HCT116 (cell line): ENCODE data around the gene KLK12. TPM values are rescaled to one million over a fixed set of nuclear protein-coding genes. Genes with fewer than 3 reads are reported as not detected.

Source experiments
- ATAC-seq: fragments of 200-7000 bp; cut with Tn5 transposase; 2 replicates; pipeline ENCODE4 v1.9.1; 2020; ENCODE audit warnings: mild to moderate bottlenecking, moderate library complexity
- BruUV-seq: library from RNA; stranded (reverse); fragments of 400-500 nt; replicated peaks from 2 replicates; lab custom pipeline; 2021; lab: Mats Ljungman, UMichigan
- CTCF ChIA-PET: fragments of 300-600 bp; sonication (Branson Sonifier 250); formaldehyde crosslinking; loops from one replicate; lab custom pipeline; 2021; ENCODE audit warnings: antibody characterized with exemption; lab: Charles Lee
- POLR2A ChIA-PET: fragments of 300-600, 350-600 bp; sonication (Branson Sonifier 250); formaldehyde crosslinking; loops from one replicate; lab custom pipeline; 2021; ENCODE audit warnings: antibody characterized with exemption; lab: Charles Lee
- RAD21 ChIA-PET, 2 experiments: fragments of 300-600 bp; sonication (Branson Sonifier 250); formaldehyde crosslinking; loops; one replicate each; lab custom pipeline; 2023; ENCODE audit warnings: low total read pairs in 2 of 2; ENCODE audit not compliant: uncharacterized antibody in 2 of 2, unreplicated experiment in 2 of 2, low non-redundant PET in 1 of 2; lab: Charles Lee
- DNase-seq: peaks from one replicate; pipeline ENCODE4 v3.0.0-alpha.2; 2010; ENCODE audit warnings: low read depth, low spot score
- H2AFZ ChIP-seq: fragments of 200-600 bp; shearing (Covaris generic), sonication (generic); 2 replicates; pipeline ENCODE4 v1.6.1; 2017; ENCODE audit warnings: low read depth, mixed run types, mixed read lengths, antibody characterized with exemption, low read length; ENCODE audit not compliant: poor library complexity, severe bottlenecking
- H3K27ac ChIP-seq: 2 replicates; pipeline ENCODE4 v1.5.1; 2012; ENCODE audit warnings: low read depth, low read length
- H3K27me3 ChIP-seq: fragments of 200-600 bp; sonication (generic); 2 replicates; pipeline ENCODE4 v1.6.1; 2016; ENCODE audit warnings: mixed run types, low read length, mixed read lengths; ENCODE audit not compliant: insufficient read depth
- H3K36me3 ChIP-seq, 2 experiments: fragments of 200-500 bp in 1 of 2; fragments of 200-600 bp in 1 of 2; sonication (Bioruptor generic) in 1 of 2; sonication (generic) in 1 of 2; 2 replicates each; pipeline versions ENCODE4 v1.5.1 to v1.6.1; 2014 to 2016; ENCODE audit warnings: low read length in 2 of 2, inconsistent platforms in 1 of 2, mixed read lengths in 1 of 2, mixed run types in 1 of 2; ENCODE audit not compliant: insufficient read depth in 2 of 2, control insufficient read depth in 1 of 2
- H3K4me1 ChIP-seq, 2 experiments: fragments of 200-600 bp in 1 of 2; sonication (generic) in 1 of 2; 2 replicates each; pipeline versions ENCODE4 v1.5.1 to v1.6.1; 2012 to 2017; ENCODE audit warnings: low read length in 2 of 2, inconsistent platforms in 1 of 2, mild to moderate bottlenecking in 1 of 2, mixed read lengths in 1 of 2, mixed run types in 1 of 2, moderate library complexity in 1 of 2; ENCODE audit not compliant: insufficient read depth in 2 of 2, control insufficient read depth in 1 of 2
- H3K4me2 ChIP-seq: fragments of 200-600 bp; sonication (generic); 2 replicates; pipeline ENCODE4 v1.6.1; 2017; ENCODE audit warnings: mixed run types, low read length, mixed read lengths
- H3K4me3 ChIP-seq, 2 experiments: fragments of 200-600 bp in 1 of 2; sonication (generic) in 1 of 2; replicated peaks in 1 of 2; 2 replicates each; pipeline ENCODE4 v1.5.1; 2011 to 2016; ENCODE audit warnings: low read length in 2 of 2, control low read depth in 1 of 2, low read depth in 1 of 2, mild to moderate bottlenecking in 1 of 2, mixed read lengths in 1 of 2, mixed run types in 1 of 2
- H3K79me2 ChIP-seq: fragments of 200-600 bp; sonication (generic); 2 replicates; pipeline ENCODE4 v1.6.1; 2017; ENCODE audit warnings: mild to moderate bottlenecking, mixed run types, low read length, moderate library complexity, mixed read lengths; ENCODE audit not compliant: insufficient read depth
- H3K9ac ChIP-seq: fragments of 200-600 bp; sonication (generic); 2 replicates; pipeline ENCODE4 v1.6.1; 2016; ENCODE audit warnings: low read length, mixed read lengths
- H3K9me2 ChIP-seq: fragments of 200-600 bp; sonication (generic), shearing (Covaris generic); 2 replicates; pipeline ENCODE4 v1.6.1; 2017; ENCODE audit warnings: mixed run types, mild to moderate bottlenecking, moderate library complexity; ENCODE audit not compliant: insufficient read depth
- H3K9me3 ChIP-seq, 2 experiments: fragments of 200-500 bp in 1 of 2; fragments of 200-600 bp in 1 of 2; sonication (Bioruptor generic) in 1 of 2; sonication (generic) in 1 of 2; 2 replicates each; pipeline ENCODE4 v1.6.1; 2014 to 2017; ENCODE audit warnings: low read length in 2 of 2, mixed read lengths in 2 of 2, inconsistent platforms in 1 of 2, low read depth in 1 of 2, mild to moderate bottlenecking in 1 of 2, mixed run types in 1 of 2, moderate library complexity in 1 of 2; ENCODE audit not compliant: control insufficient read depth in 1 of 2, insufficient read depth in 1 of 2
- H4K20me1 ChIP-seq: fragments of 200-600 bp; sonication (generic), shearing (Covaris generic); 2 replicates; pipeline ENCODE4 v1.6.1; 2017; ENCODE audit warnings: mixed run types, mild to moderate bottlenecking, moderate library complexity; ENCODE audit not compliant: insufficient read depth
- CEBPB ChIP-seq: IDR thresholded peaks from 2 replicates; pipeline ENCODE4 v1.6.1; 2012; ENCODE audit warnings: low read depth
- EGR1 ChIP-seq: IDR thresholded peaks from 2 replicates; pipeline ENCODE4 v1.6.1; 2012; ENCODE audit warnings: low read depth
- ELF1 ChIP-seq: IDR thresholded peaks from 2 replicates; pipeline ENCODE4 v1.6.1; 2012; ENCODE audit warnings: low read depth, borderline replicate concordance
- EZH2 ChIP-seq: fragments of 200-600 bp; sonication (generic); IDR thresholded peaks from 2 replicates; pipeline ENCODE4 v1.6.1; 2017; ENCODE audit warnings: antibody characterized with exemption, mixed run types
- FOSL1 ChIP-seq: IDR thresholded peaks from 2 replicates; pipeline ENCODE4 v1.6.1; 2012; ENCODE audit warnings: low read depth
- POLR2AphosphoS5 ChIP-seq: IDR thresholded peaks from 2 replicates; pipeline ENCODE4 v1.6.1; 2011; ENCODE audit warnings: mild to moderate bottlenecking, low read depth, low read length, moderate library complexity
- RAD21 ChIP-seq: IDR thresholded peaks from 2 replicates; pipeline ENCODE4 v1.6.1; 2012; ENCODE audit warnings: low read depth, mild to moderate bottlenecking
- SIN3A ChIP-seq: IDR thresholded peaks from 2 replicates; pipeline ENCODE4 v1.6.1; 2012; ENCODE audit warnings: low read depth
- SP1 ChIP-seq: IDR thresholded peaks from 2 replicates; pipeline ENCODE4 v1.6.1; 2012; ENCODE audit warnings: low read depth
- TCF7L2 ChIP-seq: IDR thresholded peaks from 2 replicates; pipeline ENCODE4 v1.7.0; 2011; ENCODE audit warnings: borderline replicate concordance, inconsistent platforms; ENCODE audit not compliant: insufficient read depth, insufficient read length; ENCODE audit errors: extremely low read depth
- YY1 ChIP-seq: IDR thresholded peaks from 2 replicates; pipeline ENCODE4 v1.6.1; 2011; ENCODE audit warnings: low read length, low read depth, moderate library complexity, mild to moderate bottlenecking; ENCODE audit not compliant: insufficient replicate concordance; ENCODE audit errors: extremely low read depth
- ZFX ChIP-seq: fragments of 450-650 bp; IDR thresholded peaks from 2 replicates; pipeline ENCODE4 v1.6.1; 2017
- intact Hi-C: fragments of 100-400 bp; cut with micrococcal nuclease; formaldehyde crosslinking; loops from 2 replicates; pipeline ENCODE4 v1.10.0; 2022
- total RNA-seq: library from RNA; stranded (reverse); gene quantifications from one replicate; pipeline ENCODE4 v1.2.1, GENCODE V29; 2021; ENCODE audit not compliant: unreplicated experiment
- TF ChIP-seq, protein P1 (sequence below), 3 experiments: fragments of 200-600 bp in 1 of 3; sonication (generic) in 1 of 3; IDR thresholded peaks in 2 of 3; conservative IDR thresholded peaks in 1 of 3; 2 replicates each; pipeline ENCODE4 v1.5.1; 2012 to 2017; ENCODE audit warnings: low read depth in 2 of 3, low read length in 2 of 3, antibody characterized with exemption in 1 of 3, borderline replicate concordance in 1 of 3, control low read depth in 1 of 3, mild to moderate bottlenecking in 1 of 3, mixed read lengths in 1 of 3, mixed run types in 1 of 3, moderate library complexity in 1 of 3; ENCODE audit not compliant: insufficient read depth in 1 of 3
- TF ChIP-seq, protein P2 (sequence below): IDR thresholded peaks from 2 replicates; pipeline ENCODE4 v1.6.1; 2012; ENCODE audit warnings: low read depth
- TF ChIP-seq, protein P3 (sequence below): IDR thresholded peaks from 2 replicates; pipeline ENCODE4 v1.6.1; 2012

KLK12 gene
- total RNA-seq, 1 experiment from 2014 or later: not detected

DNA sequence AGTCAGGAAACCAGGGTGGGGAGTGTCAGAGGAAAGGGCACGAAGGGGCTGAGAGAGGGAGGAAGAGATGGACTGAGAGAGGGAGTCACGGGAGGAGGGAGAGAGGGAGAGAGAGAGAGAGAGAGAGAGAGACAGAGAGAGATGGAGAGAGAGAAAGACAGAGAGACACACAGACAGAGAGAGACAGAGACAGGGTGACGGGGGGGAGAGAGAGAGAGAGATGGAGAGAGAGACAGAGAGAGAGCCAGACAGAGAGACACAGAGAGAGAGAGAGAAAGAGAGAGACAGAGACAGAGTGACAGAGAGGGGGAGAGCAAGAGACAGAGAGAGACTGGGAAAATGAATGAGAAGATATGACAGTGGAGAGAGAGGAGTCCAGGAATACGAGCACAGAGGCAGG, 48.4 kb upstream of the KLK12 start:
- CTCF ChIA-PET: no interaction called here
- H3K27me3 ChIP-seq: no peaks in the 10 kb centered on the region
- no peaks in the 10 kb centered on the region for H3K4me1 ChIP-seq
- no peaks in the 10 kb centered on the region for H3K9me3 ChIP-seq
- RAD21 ChIA-PET: no interaction called here
- no peaks in the 10 kb centered on the region for H3K79me2 ChIP-seq
- H2AFZ ChIP-seq: no peak overlapping the region
- POLR2A ChIA-PET: no interaction called here
- H4K20me1 ChIP-seq: no peaks in the 10 kb centered on the region
- DNase-seq (no peak), ATAC-seq (no peak)
- BruUV-seq: no TSS peak
- H3K4me3 ChIP-seq: no peak overlapping the region
- H3K27ac ChIP-seq: no peak overlapping the region
- intact Hi-C loops: no loop called here
- no peaks in the 10 kb centered on the region for H3K9me2 ChIP-seq
- no peaks in the 10 kb centered on the region for H3K36me3 ChIP-seq
- H3K4me2 ChIP-seq: no peak overlapping the region
- H3K9ac ChIP-seq: no peak overlapping the region
- TF ChIP-seq, protein P1, sequence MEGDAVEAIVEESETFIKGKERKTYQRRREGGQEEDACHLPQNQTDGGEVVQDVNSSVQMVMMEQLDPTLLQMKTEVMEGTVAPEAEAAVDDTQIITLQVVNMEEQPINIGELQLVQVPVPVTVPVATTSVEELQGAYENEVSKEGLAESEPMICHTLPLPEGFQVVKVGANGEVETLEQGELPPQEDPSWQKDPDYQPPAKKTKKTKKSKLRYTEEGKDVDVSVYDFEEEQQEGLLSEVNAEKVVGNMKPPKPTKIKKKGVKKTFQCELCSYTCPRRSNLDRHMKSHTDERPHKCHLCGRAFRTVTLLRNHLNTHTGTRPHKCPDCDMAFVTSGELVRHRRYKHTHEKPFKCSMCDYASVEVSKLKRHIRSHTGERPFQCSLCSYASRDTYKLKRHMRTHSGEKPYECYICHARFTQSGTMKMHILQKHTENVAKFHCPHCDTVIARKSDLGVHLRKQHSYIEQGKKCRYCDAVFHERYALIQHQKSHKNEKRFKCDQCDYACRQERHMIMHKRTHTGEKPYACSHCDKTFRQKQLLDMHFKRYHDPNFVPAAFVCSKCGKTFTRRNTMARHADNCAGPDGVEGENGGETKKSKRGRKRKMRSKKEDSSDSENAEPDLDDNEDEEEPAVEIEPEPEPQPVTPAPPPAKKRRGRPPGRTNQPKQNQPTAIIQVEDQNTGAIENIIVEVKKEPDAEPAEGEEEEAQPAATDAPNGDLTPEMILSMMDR (IDR thresholded peaks at IDR 0.05 in 2 of 3, conservative IDR thresholded peaks at IDR 0.05 in 1 of 3; ENCODE audit: borderline replicate concordance in 1 of 3, insufficient read depth in 1 of 3, low read depth in 2 of 3, low read length in 2 of 3): no peak
- TF ChIP-seq SIN3A (no peak), EGR1 (no peak), POLR2AphosphoS5 (no peak), RAD21 (no peak), CEBPB (no peak), EZH2 (no peak), TCF7L2 (no peak), YY1 (no peak), FOSL1 (no peak), SP1 (no peak), ZFX (no peak), ELF1 (no peak)
- TF ChIP-seq, protein P2, sequence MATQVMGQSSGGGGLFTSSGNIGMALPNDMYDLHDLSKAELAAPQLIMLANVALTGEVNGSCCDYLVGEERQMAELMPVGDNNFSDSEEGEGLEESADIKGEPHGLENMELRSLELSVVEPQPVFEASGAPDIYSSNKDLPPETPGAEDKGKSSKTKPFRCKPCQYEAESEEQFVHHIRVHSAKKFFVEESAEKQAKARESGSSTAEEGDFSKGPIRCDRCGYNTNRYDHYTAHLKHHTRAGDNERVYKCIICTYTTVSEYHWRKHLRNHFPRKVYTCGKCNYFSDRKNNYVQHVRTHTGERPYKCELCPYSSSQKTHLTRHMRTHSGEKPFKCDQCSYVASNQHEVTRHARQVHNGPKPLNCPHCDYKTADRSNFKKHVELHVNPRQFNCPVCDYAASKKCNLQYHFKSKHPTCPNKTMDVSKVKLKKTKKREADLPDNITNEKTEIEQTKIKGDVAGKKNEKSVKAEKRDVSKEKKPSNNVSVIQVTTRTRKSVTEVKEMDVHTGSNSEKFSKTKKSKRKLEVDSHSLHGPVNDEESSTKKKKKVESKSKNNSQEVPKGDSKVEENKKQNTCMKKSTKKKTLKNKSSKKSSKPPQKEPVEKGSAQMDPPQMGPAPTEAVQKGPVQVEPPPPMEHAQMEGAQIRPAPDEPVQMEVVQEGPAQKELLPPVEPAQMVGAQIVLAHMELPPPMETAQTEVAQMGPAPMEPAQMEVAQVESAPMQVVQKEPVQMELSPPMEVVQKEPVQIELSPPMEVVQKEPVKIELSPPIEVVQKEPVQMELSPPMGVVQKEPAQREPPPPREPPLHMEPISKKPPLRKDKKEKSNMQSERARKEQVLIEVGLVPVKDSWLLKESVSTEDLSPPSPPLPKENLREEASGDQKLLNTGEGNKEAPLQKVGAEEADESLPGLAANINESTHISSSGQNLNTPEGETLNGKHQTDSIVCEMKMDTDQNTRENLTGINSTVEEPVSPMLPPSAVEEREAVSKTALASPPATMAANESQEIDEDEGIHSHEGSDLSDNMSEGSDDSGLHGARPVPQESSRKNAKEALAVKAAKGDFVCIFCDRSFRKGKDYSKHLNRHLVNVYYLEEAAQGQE: no peak
- TF ChIP-seq, protein P3, sequence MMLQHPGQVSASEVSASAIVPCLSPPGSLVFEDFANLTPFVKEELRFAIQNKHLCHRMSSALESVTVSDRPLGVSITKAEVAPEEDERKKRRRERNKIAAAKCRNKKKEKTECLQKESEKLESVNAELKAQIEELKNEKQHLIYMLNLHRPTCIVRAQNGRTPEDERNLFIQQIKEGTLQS: no peak
